RWPE1 (cell line): ENCODE results near the gene SUGP1.

Experiments used
- CTCF ChIA-PET: fragments of 350-600 bp; sonication (Branson Sonifier 250); formaldehyde crosslinking; extraction: SDS; loops from one replicate; lab custom pipeline; 2021; lab: Yijun Ruan, JAX
- POLR2A ChIA-PET: fragments of 400-600 bp; formaldehyde crosslinking; extraction: SDS; loops from one replicate; lab custom pipeline; 2020; ENCODE audit warnings: antibody characterized with exemption; ENCODE audit not compliant: low non-redundant PET; lab: Yijun Ruan, JAX
- DNase-seq: peaks from one replicate; pipeline ENCODE4 v3.0.0; 2012; ENCODE audit warnings: low spot score
- H3K27ac ChIP-seq: fragments of 450-650 bp; 2 replicates; pipeline ENCODE4 v1.5.1; 2017
- TF ChIP-seq, protein P1 (sequence below): fragments of 450-650 bp; conservative IDR thresholded peaks from 2 replicates; pipeline ENCODE4 v1.5.1; 2017; ENCODE audit warnings: low read depth, mild to moderate bottlenecking

The SUGP1 gene

DNA sequence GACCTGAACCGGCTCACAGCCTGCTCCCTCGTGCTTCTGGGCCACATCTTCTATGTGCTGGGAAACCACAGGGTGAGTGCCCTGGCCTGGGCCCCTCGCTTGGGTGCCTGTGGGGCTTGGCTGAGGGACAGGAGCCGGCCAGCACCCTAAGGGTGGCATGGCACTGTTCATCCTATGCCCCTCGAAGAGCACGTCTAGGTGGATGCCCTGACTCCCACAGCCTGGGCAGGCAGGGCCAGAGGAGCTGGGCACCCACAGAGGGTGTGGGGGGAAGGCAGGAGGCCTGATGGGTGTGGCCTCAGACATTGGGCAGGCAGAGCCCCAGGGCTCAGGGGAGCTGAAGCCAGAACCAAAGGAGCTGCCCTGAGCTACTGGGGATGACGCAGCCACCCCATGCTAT lies 29.1 kb upstream of the SUGP1 start:
- TF ChIP-seq, protein P1, sequence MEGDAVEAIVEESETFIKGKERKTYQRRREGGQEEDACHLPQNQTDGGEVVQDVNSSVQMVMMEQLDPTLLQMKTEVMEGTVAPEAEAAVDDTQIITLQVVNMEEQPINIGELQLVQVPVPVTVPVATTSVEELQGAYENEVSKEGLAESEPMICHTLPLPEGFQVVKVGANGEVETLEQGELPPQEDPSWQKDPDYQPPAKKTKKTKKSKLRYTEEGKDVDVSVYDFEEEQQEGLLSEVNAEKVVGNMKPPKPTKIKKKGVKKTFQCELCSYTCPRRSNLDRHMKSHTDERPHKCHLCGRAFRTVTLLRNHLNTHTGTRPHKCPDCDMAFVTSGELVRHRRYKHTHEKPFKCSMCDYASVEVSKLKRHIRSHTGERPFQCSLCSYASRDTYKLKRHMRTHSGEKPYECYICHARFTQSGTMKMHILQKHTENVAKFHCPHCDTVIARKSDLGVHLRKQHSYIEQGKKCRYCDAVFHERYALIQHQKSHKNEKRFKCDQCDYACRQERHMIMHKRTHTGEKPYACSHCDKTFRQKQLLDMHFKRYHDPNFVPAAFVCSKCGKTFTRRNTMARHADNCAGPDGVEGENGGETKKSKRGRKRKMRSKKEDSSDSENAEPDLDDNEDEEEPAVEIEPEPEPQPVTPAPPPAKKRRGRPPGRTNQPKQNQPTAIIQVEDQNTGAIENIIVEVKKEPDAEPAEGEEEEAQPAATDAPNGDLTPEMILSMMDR = no peak
- no peak for DNase-seq
- no peak overlapping the region for H3K27ac ChIP-seq
- CTCF ChIA-PET = no interaction called here
- POLR2A ChIA-PET = no interaction called here

DNA sequence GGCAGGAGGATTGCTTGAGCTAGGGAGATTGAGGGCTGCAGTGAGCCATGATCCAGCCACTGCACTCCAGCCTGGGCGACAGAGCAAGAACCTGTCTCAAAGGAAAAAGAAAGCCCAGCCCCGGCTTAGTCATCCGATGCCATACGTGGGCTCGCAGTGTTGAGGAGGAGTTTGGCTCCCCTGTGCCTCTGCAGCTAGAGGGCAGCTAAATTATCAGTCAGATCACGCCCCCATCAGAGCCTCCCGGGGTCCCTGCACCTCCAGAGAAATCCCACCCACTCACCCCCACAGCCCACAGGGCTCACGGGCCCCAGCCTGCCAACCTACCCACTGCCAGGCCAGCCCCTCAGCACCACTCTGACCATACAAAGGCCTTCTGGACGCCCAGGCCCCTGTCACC lies 28.0 kb upstream of the SUGP1 start:
- TF ChIP-seq, protein P1 = no peak
- no peak for DNase-seq
- H3K27ac ChIP-seq = peak overlapping the region; percentile 17
- CTCF ChIA-PET = interaction anchor here (0.6 to 0.7 kb wide), 2 partner anchors 26 to 123 kb away, joined by 3 to 4 read pairs; no protein-coding TSS in a partner anchor
- POLR2A ChIA-PET = no interaction called here

DNA sequence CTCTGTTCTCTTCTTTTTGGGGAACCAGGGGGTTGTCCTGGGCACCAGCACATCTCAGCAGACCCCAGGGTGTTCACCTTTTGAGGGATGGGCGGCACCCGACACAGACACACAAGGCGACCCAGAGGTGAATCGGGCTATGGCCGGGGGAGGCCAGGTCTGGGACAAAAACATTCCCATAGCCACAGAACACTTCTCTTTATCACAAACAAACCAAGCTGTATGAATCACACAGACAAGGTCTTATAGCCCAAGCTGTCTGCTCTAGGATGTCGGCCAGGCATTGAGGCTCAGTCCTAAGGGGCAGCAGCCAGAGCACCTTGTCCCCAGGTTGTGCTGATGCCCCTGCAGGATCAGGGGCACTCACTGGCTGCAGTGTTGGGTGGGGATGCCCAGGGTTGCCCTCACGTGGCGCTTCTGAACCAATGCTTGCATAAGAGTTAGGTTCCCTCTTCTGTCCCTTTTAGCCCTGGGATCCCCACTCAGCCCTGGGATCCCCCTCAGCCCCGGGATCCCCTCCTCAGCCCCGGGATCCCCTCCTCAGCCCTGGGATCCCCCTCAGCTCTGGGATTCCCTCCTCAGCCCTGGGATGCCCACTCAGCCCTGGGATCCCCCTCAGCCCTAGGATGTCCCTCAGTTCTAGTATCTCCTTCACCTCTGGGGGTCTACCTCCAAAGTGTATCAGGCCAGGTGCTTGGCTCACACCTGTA lies 27.2 kb upstream of the SUGP1 start:
- ChIA-PET CTCF (no interaction called here), POLR2A (no interaction called here)
- H3K27ac ChIP-seq = peak overlapping the region; percentile 17
- TF ChIP-seq, protein P1 = no peak
- DNase-seq = no peak

DNA sequence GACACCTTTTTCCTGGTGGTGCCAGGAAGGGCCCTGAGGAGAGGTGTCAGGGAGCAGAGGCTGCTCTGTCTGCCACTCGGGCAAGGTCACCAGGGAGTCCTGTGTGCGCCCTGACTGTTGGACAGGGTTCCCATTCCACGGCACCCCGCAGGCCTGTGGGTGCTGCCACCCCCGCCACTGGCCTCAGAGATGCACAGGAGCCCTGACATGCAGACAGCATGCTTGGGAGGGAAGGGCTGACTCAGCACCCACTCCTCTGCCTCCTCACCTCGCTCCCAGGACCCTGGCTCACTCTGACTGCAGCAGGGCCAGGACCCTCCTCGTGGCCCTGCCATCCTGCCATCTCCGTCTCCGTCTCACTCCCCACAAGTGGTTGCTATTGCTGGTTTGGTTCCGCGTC lies 25.7 kb upstream of the SUGP1 start:
- CTCF ChIA-PET = no interaction called here
- H3K27ac ChIP-seq = peak overlapping the region; percentile 17
- no peak for DNase-seq
- TF ChIP-seq, protein P1 = no peak
- POLR2A ChIA-PET = no interaction called here

DNA sequence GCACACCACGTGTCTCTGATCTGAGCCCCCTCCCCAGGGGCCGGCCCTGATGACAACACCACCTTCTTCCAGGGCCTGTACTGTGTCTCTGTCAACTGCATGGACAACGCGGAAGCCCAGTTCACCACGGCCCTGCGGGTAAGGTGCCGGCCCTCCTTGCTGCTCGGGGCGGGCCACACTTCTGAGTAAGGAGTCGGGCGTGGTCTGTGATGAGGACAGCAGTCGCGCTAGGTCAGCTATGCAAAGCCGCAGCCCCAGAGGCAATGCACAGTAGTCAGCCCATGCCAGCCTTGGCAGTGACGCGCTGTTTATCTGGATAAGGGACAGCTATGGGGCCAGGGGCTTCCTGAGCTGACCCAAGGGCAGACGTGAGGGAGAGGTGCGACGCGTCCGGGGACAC lies 24.9 kb upstream of the SUGP1 start:
- ChIA-PET POLR2A (no interaction called here), CTCF (no interaction called here)
- H3K27ac ChIP-seq = peak overlapping the region; percentile 17; the same call in 1 of the 2 replicates
- DNase-seq = no peak
- TF ChIP-seq, protein P1 = no peak

DNA sequence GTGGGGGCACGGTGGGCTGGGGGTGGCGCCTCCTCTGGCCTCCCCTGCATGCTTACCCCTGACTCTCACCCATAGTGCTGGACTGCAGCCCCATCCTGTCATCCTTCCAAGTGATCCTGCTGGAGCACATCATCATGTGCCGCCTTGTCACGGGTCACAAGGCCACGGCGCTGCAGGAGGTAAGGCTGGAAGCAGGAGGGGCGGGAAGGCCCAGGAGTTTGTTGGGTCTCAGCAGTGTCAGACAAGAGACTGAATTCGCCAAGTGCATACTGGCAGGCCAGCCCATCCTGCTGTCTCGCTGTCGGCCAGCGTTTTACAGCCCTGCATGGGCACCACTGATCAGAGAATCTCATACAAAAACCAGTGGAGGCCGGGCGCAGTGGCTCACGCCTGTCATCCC lies 23.5 kb upstream of the SUGP1 start:
- ChIA-PET CTCF (interaction anchor here (0.6 to 1.0 kb wide), 2 partner anchors 10 to 143 kb away, joined by 3 read pairs; no protein-coding TSS in a partner anchor), POLR2A (no interaction called here)

More for the DNA sequence above, 23.5 kb upstream of the SUGP1 start:
- TF ChIP-seq, protein P1 = no peak
- no peak for DNase-seq
- no peak overlapping the region for H3K27ac ChIP-seq
